GM19395 (cell line): Measurements from ENCODE around the gene KDM5C.

Experiments
- ATAC-seq: cut with Tn5 transposase; IDR thresholded peaks from one replicate; pipeline ENCODE4 v1.9.1; 2021; ENCODE audit warnings: mild to moderate bottlenecking, moderate library complexity; ENCODE audit not compliant: unreplicated experiment

KDM5C gene

DNA sequence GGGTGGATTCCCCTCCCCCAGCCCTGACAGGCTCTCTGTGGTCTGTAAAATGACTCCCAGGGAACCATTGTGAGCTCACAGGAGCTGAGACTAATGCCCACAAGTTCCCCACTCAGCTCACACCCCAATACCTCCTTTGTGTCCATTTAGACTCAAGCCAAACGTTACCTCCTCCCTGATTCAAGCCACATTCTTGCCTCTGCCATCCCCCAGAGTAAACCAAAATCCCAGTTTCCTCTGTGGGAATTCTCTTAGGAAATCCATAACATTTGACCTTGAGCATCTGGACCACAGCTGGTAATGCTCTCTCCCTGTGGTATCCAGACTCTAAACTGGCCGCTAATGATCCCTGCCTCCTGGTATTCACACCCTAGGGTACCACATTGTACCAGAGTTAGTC, 26.3 kb upstream of the KDM5C start:
- no peak for ATAC-seq

DNA sequence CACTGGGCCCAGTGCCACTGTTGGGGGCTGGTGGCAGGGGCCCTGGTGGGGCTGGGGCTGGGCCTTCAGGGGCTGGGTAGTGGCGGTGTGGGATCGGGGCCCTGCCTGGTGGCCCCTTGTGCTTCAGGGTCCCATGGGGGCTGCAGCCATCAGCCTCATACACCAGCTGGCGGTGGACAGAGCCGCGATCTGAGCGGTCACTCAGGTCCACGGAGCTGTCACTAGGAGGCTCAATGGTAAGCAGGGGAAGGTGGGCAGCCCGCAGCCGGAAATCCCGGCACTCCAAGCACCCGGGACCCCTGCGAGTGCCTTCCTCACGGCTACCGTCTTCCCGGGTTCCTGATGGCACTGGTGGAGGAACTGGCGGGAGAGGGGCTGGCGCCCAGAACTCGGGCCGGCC, 25.5 kb upstream of the KDM5C start:
- ATAC-seq, result no peak

DNA sequence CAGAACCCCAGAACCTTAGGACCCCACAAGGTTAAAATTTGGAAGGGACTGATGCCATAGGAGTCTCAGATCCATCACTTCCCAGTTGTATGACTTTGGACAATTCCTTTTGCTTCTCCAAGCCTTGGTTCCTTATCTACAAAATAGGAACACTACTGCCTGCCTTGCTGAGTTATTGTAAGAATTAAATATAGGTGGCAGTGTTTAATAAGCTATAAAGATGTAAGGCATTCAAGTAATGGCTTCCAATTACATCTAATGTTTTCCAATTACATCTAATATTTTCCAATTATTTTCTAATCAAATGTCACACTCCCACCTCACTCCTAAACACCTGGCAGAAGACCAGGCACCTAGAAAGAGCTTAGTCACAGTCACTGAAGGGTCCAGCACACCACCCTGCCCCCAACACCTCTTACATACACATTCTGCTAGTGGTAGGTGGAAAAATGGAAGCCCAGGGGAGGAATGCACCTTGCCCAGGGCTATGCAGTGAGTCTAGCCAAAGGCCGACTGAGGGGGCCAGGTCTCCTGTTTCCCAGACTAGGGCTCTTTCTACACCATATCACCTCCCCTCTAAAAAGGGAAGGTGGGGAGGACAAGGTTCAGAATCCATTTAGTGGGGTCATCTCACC, 24.5 kb upstream of the KDM5C start:
- no peak for ATAC-seq

DNA sequence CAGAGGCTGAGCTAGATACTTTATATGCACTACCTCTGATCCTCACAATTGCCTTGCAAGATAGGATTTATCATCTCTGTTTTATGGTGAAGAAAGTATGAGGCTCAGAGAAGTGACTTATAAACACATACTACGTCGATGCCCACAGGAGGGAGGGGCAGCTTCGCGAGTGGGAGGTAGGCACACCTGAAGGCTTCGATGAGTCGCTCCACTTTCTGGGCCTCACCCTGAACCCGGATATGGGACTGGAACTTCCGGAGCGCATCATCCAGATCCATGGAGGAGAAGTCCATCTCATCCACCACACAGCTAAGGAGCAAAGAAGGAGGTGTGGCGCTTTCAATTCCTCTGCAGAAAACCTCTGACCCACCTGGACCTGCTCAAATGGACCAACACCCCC, 22.9 kb upstream of the KDM5C start:
- no peak for ATAC-seq

DNA sequence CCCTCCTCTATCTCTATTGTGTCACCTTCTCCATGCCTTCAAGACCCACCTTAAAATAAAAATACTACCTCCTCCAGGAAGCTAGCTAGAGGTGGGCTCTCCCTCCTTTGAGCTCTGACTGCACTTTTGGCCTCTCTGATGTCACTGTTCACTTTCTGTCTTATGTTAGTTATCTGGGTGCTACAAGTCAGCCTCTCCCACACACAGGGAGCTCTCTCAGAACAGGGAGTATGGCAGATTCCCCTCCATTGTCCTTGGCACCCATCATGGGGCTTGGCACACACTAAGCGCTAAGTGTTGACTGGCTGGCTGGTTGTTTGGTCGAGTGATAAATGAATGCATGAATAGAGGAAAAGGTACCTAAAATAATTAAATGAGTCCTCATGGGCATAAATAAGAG, 21.2 kb upstream of the KDM5C start:
- no peak for ATAC-seq

DNA sequence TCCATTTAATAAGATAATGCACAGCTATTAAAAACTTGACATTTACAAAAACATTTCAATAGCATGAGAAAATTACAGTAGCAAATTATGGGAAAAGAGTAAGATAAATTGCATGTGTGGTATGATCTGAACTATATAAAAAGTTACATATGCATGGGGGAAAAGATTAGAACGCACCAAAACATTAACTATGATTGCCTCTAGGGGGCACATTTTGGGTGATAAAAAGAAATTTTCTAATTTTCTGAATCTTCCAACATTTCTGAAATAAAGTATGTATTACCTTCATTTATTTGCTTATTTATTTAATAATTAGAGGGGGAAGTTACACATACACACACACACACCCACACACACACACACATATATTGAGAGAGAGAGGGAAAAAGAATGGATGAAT, 19.6 kb upstream of the KDM5C start:
- no peak for ATAC-seq

DNA sequence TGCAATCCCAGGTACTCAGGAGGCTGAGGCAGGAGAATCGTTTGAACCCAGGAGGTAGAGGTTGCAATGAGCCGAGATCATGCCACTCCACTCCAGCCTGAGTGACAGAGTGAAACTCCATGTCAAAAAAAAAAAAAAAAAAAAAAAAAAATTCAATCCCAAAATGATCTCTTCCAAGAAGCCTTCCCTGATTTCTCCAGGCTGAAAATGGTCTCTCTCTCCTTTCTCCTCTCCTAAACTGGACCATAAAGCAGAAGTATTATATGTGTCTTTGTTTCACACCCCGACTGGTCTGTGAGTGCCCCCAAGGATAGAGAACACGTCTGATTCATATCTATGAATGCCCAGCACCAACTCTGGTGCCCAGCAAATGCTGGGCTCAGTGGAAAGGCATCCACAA, 17.3 kb upstream of the KDM5C start:
- ATAC-seq, result no peak

DNA sequence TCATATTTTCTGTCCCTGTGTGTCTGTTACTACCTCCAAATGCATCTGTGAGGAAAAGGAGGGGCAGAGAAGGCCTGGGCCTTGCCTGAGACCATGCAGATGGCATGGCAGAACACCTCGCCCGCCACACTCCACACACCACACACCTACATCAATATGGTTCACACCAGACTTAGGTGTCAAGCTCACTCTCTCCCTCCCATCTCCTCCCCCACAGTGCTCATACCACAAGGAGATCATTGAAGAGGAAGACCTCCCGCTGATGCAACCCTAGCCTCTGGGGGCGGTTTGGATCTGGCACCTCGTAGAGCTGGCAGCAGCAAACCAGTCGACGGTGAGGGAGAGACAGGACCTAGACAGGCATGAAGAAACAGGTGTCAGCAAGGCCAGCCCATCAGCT, 16.6 kb upstream of the KDM5C start:
- no peak for ATAC-seq

DNA sequence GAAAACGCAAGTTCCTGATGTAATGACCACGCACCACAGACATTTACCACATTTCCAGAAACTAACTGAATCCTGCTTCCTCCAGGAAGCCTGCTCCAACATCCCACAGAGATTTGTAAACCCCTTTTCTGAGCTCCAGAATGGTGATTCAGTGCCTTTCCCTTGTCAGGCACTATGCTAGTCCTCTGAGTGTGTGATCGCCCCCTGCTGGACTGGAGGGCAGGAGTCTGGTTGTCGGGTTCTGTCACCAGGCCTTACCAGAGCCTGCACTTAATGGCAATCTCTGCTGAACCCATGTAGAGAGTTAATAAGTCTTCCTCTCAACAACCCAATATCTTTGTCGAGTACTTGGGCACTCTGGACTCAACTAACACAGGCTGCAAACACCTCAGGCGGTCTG, 14.5 kb upstream of the KDM5C start:
- no peak for ATAC-seq

DNA sequence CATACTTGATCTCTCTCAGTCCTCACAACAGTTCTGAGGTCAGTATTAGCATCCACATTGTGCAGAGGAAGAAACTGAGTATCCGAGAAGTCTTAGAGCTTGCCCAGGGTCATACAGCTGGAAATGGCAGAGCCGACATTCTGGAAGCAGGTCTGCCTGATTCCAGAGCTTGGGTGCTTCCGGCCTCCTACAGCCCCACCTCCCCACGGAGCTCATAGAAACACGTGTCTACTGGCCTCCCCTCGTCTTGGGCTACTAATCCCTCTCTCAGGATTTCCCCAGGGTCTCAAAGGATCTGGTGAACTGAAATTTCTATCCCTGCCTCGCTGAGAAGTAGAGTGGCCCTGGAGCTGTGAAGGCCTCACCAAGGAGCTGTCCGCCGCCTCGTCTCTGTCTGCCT, 12.0 kb upstream of the KDM5C start:
- no peak for ATAC-seq

DNA sequence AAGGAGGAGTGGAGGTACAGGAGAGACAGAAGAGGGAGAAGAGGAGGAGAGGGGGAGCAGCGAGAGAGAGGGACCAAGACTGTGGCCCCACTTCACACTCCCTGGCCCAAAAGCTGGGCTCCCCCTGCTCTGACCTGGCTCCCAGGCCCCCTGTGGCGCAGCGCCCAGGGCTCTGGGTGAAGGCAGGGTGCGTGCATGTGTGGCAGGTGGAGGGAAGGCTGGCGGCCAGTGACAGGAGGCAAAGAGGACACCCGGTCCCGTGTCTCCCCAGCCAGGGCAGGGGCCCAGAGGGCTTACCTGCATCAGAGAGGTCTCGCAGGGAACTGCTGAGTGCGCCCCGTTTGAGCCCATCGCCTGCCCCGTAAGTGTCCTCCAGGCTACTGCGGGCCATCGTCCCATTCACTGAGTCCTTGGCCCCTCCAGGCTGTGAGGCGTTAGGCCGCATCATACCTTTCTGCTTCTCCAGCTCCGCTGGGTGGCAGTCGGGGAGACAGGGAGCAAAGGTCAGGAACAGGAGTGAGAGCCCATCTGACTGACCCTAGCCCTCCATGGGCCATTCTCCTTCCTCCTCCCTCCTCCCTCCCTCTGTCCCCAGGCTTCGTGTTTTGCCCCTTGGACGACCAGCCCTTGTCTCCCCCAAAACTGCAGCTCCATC, 11.1 kb upstream of the KDM5C start:
- no peak for ATAC-seq

DNA sequence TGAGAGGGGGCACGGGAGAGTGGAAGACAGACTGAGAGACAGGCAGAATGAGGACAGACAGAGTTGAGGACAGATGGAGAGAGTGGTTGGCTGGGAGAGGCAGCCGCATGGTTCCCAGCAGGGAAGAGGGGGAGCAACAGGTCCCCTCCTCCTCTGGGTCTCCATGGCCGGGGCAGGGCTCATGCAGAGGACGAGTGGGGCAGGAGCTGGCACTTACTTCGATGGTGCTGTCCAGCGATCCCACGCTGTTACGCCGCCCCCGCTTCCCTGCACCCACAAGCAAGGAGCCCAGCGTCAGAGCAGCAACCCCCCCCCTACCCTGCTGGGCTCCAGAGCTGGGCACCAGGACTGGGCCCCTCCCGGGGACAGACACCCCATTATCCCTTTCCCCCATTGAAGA, 10.6 kb upstream of the KDM5C start:
- ATAC-seq, result no peak

DNA sequence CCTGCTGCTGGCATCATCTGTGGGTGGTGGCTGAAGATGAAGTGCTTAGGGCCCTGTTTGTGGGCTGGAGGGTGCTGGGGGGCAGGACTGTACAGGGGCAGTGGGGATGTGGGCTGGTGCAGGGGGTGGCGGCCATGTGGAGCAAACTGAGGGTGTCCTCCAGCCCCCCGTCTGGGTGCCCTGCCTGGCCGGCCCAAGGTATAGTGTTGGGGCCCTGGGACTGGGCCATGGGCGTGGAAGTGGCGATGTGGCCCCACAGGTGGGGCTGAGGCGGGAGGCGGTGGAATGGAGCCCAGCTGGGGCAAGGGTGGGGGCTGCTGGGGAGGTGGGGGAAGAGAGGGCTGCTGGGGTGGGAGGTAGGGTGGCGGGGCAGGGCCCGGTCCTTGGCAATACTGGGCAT, 9.5 kb upstream of the KDM5C start:
- ATAC-seq, result no peak

DNA sequence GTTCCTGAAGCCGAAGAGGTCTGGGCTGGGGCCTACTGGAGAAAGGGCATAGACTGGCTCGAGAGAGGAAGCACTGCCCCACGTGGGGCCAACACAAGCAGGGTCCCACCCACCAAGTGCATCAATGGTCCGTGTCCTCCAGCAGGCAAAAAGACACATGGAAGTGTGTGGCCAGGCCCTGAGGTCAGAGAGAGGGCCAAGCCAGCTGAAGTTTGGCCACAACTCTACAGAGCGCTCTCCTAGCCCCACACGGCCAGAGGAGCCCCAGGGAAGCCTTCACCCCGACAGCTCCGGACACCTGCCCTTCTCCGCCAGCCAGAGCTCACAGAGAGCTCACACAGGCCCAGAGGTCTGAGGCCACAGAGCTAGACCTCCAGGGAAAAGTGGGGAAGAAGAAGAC, 8.5 kb upstream of the KDM5C start:
- ATAC-seq, result no peak

DNA sequence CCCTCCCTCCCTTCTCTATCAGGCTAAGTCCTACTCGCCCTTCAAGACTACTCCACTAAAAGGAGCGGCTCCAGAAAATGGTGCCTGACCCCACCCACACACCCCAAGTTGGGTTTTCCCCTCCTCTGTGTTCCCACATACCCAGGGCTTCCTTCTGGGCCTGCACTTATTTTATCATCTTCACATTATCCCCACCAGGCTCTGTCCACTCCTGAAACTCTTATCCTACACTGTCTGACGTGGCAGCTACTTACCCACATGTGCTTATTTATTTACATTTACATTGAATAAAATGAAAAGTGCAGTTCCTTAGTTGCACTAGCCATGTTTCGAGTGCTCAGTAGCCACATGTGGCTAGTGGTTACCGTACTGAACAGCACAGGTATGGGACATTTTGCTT, 5.1 kb upstream of the KDM5C start:
- no peak for ATAC-seq

DNA sequence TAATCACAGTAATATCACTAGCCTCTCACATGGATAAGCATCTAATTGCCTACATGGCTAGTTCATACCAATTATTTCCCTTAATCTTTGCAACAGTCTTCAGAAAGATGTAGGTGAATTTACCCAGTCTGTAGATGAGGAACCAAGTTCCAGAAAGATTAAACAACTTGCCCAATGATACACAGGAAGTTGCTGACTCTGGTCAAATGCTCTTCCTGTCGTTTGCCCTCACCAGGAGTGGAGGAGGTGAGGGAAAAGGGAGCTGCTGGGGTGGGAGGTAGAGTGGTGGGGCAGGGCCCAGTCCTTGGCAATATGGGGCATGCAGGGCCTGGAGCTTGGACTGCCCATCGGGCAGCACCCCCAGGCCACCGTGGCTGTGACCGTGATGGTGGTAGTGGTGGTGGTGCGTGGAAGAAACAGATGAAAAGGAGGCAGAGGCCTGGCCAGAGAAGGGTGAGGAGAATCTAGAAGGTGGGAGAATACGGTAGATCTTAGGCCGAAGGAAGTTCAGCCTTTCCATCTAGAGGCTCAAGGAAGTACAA, 2.3 kb upstream of the KDM5C start:
- no peak for ATAC-seq

DNA sequence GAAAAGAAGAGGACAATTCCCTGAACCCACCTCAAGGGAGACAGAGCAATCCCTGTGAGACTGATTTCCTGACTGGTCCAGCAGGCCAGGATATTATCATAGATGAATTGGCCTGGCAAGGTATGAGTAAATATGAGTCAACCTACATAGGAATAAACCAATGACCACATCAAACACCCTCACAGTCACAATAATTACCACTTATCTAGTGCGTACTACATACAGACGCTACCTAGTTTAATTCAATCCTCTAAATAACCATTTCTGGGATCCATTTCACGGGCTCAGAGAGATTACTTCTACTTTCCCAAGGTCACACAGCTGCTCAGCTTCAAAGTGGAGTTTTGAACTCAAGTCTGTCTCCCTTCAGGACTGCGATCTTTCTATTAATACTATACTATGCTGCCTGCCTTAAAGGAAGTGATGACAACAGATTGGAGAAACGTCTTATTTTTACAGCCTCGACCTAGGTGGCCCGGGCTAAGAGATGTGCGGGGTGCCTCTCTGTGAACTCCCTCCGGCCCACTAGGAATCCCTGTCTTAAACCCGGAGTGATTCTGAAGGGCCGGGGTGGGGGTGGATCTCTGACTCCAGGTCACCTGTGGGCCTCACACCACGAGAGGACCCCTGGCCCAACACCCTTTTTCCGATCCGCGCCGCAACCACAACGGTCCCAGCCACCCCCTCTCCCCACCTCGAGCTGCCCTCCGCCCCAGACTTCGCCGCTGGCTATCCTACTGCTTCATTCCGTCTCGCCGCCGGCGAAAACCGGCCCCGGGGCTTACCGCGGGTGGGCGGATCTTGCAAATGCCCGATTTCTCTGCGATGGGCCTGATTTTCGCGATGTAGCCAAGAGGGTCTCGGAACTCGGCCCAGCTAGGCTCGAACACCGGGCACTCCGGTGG, 800 bp downstream of the KDM5C start:
- peak; percentile 9 for ATAC-seq

DNA sequence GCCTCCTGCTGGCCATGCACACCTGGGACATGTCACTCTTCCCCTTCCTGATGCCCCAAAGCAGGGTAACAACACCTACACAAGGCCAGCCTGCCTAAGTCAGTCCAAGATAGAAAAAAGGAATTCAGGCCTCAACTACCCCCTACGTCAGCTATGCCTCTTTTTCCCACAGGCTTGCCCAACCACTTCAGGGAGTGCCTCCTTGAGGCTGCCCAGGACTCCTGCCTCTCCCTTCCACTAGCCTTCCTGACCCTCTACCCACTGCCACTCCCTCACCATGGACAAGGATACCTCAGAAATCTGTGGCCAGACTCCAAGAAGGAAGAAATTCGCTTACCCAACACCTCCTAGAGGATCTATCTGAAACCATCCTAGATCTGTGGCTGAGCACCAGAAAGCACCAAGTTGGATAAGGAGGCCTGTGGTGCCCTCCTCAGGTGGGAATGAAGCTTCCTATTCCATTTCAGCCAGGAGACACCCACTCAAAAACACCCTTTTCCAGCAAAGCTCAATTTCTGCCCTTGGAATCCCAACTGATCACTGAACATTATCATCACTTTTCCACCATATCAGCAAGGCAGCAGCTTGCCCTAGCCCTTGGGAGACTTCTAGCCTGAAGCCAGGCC, 1.8 kb downstream of the KDM5C start:
- ATAC-seq, result no peak

DNA sequence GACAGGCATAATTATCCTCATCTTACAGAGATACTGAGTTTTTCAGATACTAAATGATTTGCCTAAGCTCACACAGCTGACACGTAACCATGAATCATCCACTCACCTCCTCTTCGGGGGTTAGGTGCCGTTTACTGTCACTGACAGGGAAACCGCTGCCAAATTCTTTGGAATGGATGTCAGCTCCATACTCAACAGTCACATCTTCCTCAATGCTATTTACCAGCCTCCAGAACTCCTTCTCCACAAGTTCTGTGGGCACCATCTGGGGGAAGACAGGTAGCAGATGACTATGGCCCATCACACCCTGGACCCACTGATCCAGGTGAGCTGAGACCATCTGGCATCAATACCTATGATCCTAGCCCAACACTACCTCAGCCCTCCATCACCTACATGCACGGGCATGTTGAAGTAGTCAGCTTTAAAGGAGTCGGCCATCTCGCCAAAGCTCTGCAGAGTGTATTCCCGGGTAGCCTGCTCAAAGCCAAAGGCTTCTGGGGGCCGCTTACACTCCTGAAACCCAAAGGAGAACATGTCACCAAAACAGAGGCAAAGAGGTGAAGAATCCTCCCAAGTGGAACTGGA, 13.5 kb downstream of the KDM5C start:
- no peak for ATAC-seq

DNA sequence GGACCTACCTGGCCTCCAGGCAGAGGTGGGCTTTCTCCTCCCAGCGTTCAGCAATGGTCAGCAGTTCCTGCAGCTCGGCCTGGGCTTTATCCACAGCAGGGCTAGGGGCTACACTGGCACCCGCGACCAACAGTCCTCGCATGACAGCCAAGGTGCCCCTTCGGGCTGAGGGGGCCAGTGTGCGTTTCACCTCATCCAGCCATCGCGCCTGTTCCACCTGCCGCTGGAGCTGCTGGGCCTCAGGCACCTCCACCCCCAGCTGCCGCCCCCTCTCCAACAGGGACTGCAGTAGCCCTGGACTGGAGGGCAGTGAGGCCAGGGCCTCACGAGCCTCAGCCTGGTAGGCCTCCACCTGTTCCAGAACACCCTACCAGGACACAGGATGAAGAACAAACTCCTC, 28.3 kb downstream of the KDM5C start:
- ATAC-seq, result no peak

DNA sequence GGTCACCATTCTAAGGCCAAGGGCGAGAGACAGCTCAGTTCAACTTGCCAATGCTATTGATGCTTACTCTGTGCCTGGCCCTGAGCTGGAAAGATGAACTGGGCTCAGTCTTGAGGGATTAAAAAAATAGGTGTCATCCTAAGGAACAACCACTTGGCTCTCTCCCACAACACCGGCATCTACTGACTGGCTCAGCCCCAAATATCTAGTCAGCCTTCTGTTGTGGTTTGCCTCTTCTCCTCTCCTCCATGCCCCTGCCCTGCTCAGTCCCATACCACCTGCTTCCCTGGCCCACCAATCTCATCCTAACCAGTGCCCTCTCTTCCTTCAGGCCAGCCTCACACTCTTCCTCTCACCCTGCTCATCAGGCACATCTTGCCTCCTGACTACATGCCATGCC, 29.6 kb downstream of the KDM5C start:
- no peak for ATAC-seq
